C4-2B (cell line): ENCODE measurements around the gene C1QB.

ENCODE experiments used
- ZFX ChIP-seq: fragments of 450-650 bp; IDR thresholded peaks from 2 replicates; pipeline ENCODE4 v1.6.1; 2017
- TF ChIP-seq, protein P1 (sequence below): fragments of 450-650 bp; conservative IDR thresholded peaks from 2 replicates; pipeline ENCODE4 v1.5.1; 2017; ENCODE audit warnings: mild to moderate bottlenecking

DNA sequence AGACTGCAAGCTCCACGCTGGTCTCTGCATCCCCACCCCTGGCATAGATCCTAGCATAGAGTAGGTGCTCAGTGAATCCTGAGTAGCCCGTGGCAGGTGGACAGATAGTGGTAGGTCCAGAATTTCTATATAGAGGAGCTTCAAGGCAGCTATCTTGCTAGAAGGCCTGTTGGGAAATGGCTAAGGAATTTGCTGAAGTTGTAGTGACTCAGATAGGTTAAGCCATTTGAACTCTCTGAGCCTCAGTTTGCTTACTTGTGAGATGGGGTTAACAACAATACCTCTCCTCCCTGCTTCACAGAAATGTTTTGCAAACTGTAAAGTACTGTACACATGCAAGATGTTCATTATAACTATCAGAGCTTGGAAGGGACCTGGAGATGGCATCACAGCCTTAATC, 34.2 kb downstream of the C1QB start:
- TF ChIP-seq, protein P1, sequence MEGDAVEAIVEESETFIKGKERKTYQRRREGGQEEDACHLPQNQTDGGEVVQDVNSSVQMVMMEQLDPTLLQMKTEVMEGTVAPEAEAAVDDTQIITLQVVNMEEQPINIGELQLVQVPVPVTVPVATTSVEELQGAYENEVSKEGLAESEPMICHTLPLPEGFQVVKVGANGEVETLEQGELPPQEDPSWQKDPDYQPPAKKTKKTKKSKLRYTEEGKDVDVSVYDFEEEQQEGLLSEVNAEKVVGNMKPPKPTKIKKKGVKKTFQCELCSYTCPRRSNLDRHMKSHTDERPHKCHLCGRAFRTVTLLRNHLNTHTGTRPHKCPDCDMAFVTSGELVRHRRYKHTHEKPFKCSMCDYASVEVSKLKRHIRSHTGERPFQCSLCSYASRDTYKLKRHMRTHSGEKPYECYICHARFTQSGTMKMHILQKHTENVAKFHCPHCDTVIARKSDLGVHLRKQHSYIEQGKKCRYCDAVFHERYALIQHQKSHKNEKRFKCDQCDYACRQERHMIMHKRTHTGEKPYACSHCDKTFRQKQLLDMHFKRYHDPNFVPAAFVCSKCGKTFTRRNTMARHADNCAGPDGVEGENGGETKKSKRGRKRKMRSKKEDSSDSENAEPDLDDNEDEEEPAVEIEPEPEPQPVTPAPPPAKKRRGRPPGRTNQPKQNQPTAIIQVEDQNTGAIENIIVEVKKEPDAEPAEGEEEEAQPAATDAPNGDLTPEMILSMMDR: no peak
- no peak for TF ChIP-seq ZFX
